SK-N-SH (cell line): ENCODE measurements around the gene UPB1. TPM values are rescaled to one million over a fixed set of nuclear protein-coding genes. Genes with fewer than 3 reads are reported as not detected.

Experiments used
- CTCF ChIA-PET: fragments of 300-600, 350-600 bp; formaldehyde crosslinking; extraction: SDS; loops from one replicate; lab custom pipeline; 2021; lab: Yijun Ruan, JAX
- POLR2A ChIA-PET: fragments of 350-600 bp; sonication (Branson Sonifier 250); formaldehyde crosslinking; extraction: SDS; loops from one replicate; lab custom pipeline; 2020; ENCODE audit warnings: antibody characterized with exemption, inconsistent platforms; lab: Yijun Ruan, JAX
- DNase-seq: peaks from one replicate; pipeline ENCODE4 v3.0.0; 2012
- H2AFZ ChIP-seq: fragments of 200-600 bp; sonication (generic); 2 replicates; pipeline ENCODE4 v1.8.1; 2016; ENCODE audit warnings: antibody characterized with exemption, mild to moderate bottlenecking, low read depth
- H3F3A ChIP-seq: fragments of 200-600 bp; sonication (generic); replicated peaks from 2 replicates; pipeline ENCODE3; 2016; ENCODE audit warnings: antibody characterized with exemption, mild to moderate bottlenecking; ENCODE audit not compliant: insufficient read depth
- H3K27ac ChIP-seq, 2 experiments: fragments of 200-500 bp in 1 of 2; fragments of 200-600 bp in 1 of 2; sonication (Bioruptor generic) in 1 of 2; sonication (generic), shearing (Covaris generic) in 1 of 2; 2 replicates each; pipeline versions ENCODE4 v1.5.1 to v1.6.1; 2014 to 2016; ENCODE audit warnings: low read depth in 2 of 2, inconsistent platforms in 1 of 2, low read length in 1 of 2, mild to moderate bottlenecking in 1 of 2, mixed read lengths in 1 of 2
- H3K27me3 ChIP-seq: fragments of 200-600 bp; sonication (generic), shearing (Covaris generic); 2 replicates; pipeline ENCODE4 v1.6.1; 2016; ENCODE audit warnings: mixed run types; ENCODE audit not compliant: insufficient read depth
- H3K36me3 ChIP-seq, 2 experiments: fragments of 200-500 bp in 1 of 2; fragments of 200-600 bp in 1 of 2; sonication (Bioruptor generic) in 1 of 2; sonication (generic) in 1 of 2; replicated peaks in 1 of 2; 2 replicates each; pipeline versions ENCODE3 to v1.5.1; 2014 to 2016; ENCODE audit warnings: low read length in 1 of 2, mild to moderate bottlenecking in 1 of 2; ENCODE audit not compliant: insufficient read depth in 2 of 2, control insufficient read depth in 1 of 2
- H3K4me1 ChIP-seq, 2 experiments: fragments of 200-500 bp in 1 of 2; fragments of 200-600 bp in 1 of 2; sonication (Bioruptor generic) in 1 of 2; sonication (generic), shearing (Covaris generic) in 1 of 2; 2 replicates each; pipeline versions ENCODE4 v1.5.1 to v1.6.1; 2014 to 2016; ENCODE audit warnings: low read depth in 1 of 2, low read length in 1 of 2, mixed run types in 1 of 2; ENCODE audit not compliant: insufficient read depth in 2 of 2, control insufficient read depth in 1 of 2
- H3K4me2 ChIP-seq: fragments of 200-600 bp; sonication (generic), shearing (Covaris generic); 2 replicates; pipeline ENCODE4 v1.6.1; 2017; ENCODE audit warnings: mixed run types
- H3K4me3 ChIP-seq, 2 experiments: fragments of 200-500 bp in 1 of 2; fragments of 200-600 bp in 1 of 2; sonication (Bioruptor generic) in 1 of 2; sonication (generic), shearing (Covaris generic) in 1 of 2; 2 replicates each; pipeline versions ENCODE4 v1.5.1 to v1.8.1; 2014 to 2016; ENCODE audit warnings: low read depth in 2 of 2, inconsistent platforms in 1 of 2, low read length in 1 of 2, mild to moderate bottlenecking in 1 of 2, mixed read lengths in 1 of 2, moderate library complexity in 1 of 2
- H3K79me2 ChIP-seq: fragments of 200-600 bp; sonication (generic); 2 replicates; pipeline ENCODE4 v1.8.1; 2017; ENCODE audit warnings: mild to moderate bottlenecking; ENCODE audit not compliant: insufficient read depth
- H3K9ac ChIP-seq: fragments of 200-600 bp; sonication (generic); 2 replicates; pipeline ENCODE4 v1.6.1; 2017; ENCODE audit warnings: mixed run types
- H3K9me2 ChIP-seq: fragments of 200-600 bp; sonication (generic); 2 replicates; pipeline ENCODE4 v1.6.1; 2017; ENCODE audit warnings: mixed run types
- H3K9me3 ChIP-seq: fragments of 200-600 bp; sonication (generic); 2 replicates; pipeline ENCODE4 v1.6.1; 2017; ENCODE audit warnings: mixed run types, mild to moderate bottlenecking, moderate library complexity
- H4K20me1 ChIP-seq: fragments of 200-600 bp; sonication (generic); 2 replicates; pipeline ENCODE4 v1.6.1; 2017; ENCODE audit warnings: mild to moderate bottlenecking, mixed run types; ENCODE audit not compliant: insufficient read depth
- CHD2 ChIP-seq: fragments of 150-350 bp; IDR thresholded peaks from 2 replicates; pipeline ENCODE4 v1.6.1; 2018; ENCODE audit warnings: low read length; ENCODE audit not compliant: partially characterized antibody
- ELF1 ChIP-seq: IDR thresholded peaks from 2 replicates; pipeline ENCODE4 v1.4.0; 2012
- EP300 ChIP-seq, 2 experiments: IDR thresholded peaks; 2 replicates each; pipeline versions ENCODE4 v1.4.0 to v1.6.1; 2012; ENCODE audit warnings: borderline replicate concordance in 1 of 2, low read depth in 1 of 2, low read length in 1 of 2
- FOSL2 ChIP-seq: IDR thresholded peaks from 2 replicates; pipeline ENCODE4 v1.4.0; 2012; ENCODE audit warnings: low read depth, mild to moderate bottlenecking, moderate library complexity, borderline replicate concordance
- FOXJ3 ChIP-seq: sonication (generic); formaldehyde crosslinking; IDR thresholded peaks from 2 replicates; pipeline ENCODE4 v1.5.1; 2020; ENCODE audit warnings: mild to moderate bottlenecking, missing genetic modification reagents
- FOXM1 ChIP-seq: IDR thresholded peaks from 2 replicates; pipeline ENCODE4 v1.4.0; 2012; ENCODE audit warnings: low read depth, mild to moderate bottlenecking
- IRF3 ChIP-seq: fragments of 150-350 bp; IDR thresholded peaks from 2 replicates; pipeline ENCODE4 v1.6.1; 2016; ENCODE audit warnings: mild to moderate bottlenecking, low read depth, low read length
- MAX ChIP-seq: IDR thresholded peaks from 2 replicates; pipeline ENCODE4 v1.4.0; 2012; ENCODE audit warnings: low read depth
- MXI1 ChIP-seq: IDR thresholded peaks from 2 replicates; pipeline ENCODE4 v1.6.1; 2012; ENCODE audit warnings: mild to moderate bottlenecking, low read depth, low read length, improper control_type of control experiment
- PBX3 ChIP-seq: IDR thresholded peaks from 2 replicates; pipeline ENCODE4; 2012
- RAD21 ChIP-seq: IDR thresholded peaks from 2 replicates; pipeline ENCODE4 v1.6.1; 2012; ENCODE audit warnings: mild to moderate bottlenecking, low read length
- RFX5 ChIP-seq: IDR thresholded peaks from 2 replicates; pipeline ENCODE4 v1.6.1; 2012; ENCODE audit warnings: mild to moderate bottlenecking, improper control_type of control experiment, low read length
- SIN3A ChIP-seq: IDR thresholded peaks from 2 replicates; pipeline ENCODE4 v1.6.1; 2012; ENCODE audit warnings: low read depth, mild to moderate bottlenecking, low read length, moderate library complexity, borderline replicate concordance
- SMC3 ChIP-seq: IDR thresholded peaks from 2 replicates; pipeline ENCODE4 v1.6.1; 2012; ENCODE audit warnings: low read depth, low read length, improper control_type of control experiment
- TAF1 ChIP-seq: IDR thresholded peaks from 2 replicates; pipeline ENCODE4 v1.6.1; 2012; ENCODE audit warnings: low read depth, mild to moderate bottlenecking, low read length, moderate library complexity, borderline replicate concordance
- TEAD4 ChIP-seq: IDR thresholded peaks from 2 replicates; pipeline ENCODE4 v1.4.0; 2012; ENCODE audit warnings: mild to moderate bottlenecking, borderline replicate concordance; ENCODE audit not compliant: insufficient read depth
- USF1 ChIP-seq: IDR thresholded peaks from 2 replicates; pipeline ENCODE4 v1.4.0; 2012; ENCODE audit warnings: low read depth, borderline replicate concordance
- YY1 ChIP-seq: IDR thresholded peaks from 2 replicates; pipeline ENCODE4 v1.4.0; 2012; ENCODE audit warnings: low read depth, mild to moderate bottlenecking
- WGBS: methylation state at CpG from one replicate; pipeline ENCODE4 v1.1.6; 2017; ENCODE audit warnings: low lambda C conversion rate; 5-methylcytosine and 5-hydroxymethylcytosine counted together
- polyA plus RNA-seq, 3 experiments: library from polyadenylated mRNA; depleted of rRNA; stranded (reverse); fragments of >200 nt; gene quantifications; 2 replicates each; pipeline ENCODE4 v1.2.3, GENCODE V29; 2012

Gene UPB1
- polyA plus RNA-seq, 1 of the 3 experiments (the other 2 are of a cell fraction) = 0.30 TPM

- peak; percentile 32; the same call in 1 of the 2 replicates for TF ChIP-seq IRF3
- TF ChIP-seq FOXM1 = 0 out of 2 replicates have a peak, but pooled peaks have one; percentile 17
- TF ChIP-seq MAX = peak; percentile 94
- peak; percentile 88 for TF ChIP-seq YY1
- TF ChIP-seq MXI1 = peak; percentile 82
- TF ChIP-seq RAD21 = no peak
- peak; percentile 87 for TF ChIP-seq TAF1
- peak; percentile 86; the same call in 1 of the 2 replicates for TF ChIP-seq SIN3A
- peak; percentile 91 for TF ChIP-seq PBX3
- TF ChIP-seq EP300 (IDR thresholded peaks at IDR 0.05; ENCODE audit: borderline replicate concordance in 1 of 2, low read depth in 1 of 2, low read length in 1 of 2) = no peak
- 0 out of 2 replicates have a peak, but pooled peaks have one; percentile 21 for TF ChIP-seq TEAD4
These were observed 60.3 kb downstream of the UPB1 start, which contains the start of gene SNRPD3 (continued) for GRCh38 chr22:24555165-24556039.

- no peak overlapping the region for H3K27ac ChIP-seq
- H3K9me3 ChIP-seq = no peaks in the 10 kb centered on the region
- CTCF ChIA-PET = no interaction called here
- no peak overlapping the region for H3K4me3 ChIP-seq
- POLR2A ChIA-PET = interaction anchor here (1.2 kb wide), 1 partner anchor 10 kb away, joined by 3 read pairs; no protein-coding TSS in a partner anchor
- no peak overlapping the region for H3K9ac ChIP-seq
- H3F3A ChIP-seq = no peaks in the 10 kb centered on the region
- 90% methylated on average over 2 of the region's 4 CpGs for WGBS
- H3K4me2 ChIP-seq = no peak overlapping the region
- TF ChIP-seq FOSL2 (no peak), USF1 (no peak), FOXM1 (no peak), SMC3 (no peak), RAD21 (no peak), MAX (no peak), FOXJ3 (no peak), SIN3A (no peak), ELF1 (no peak), RFX5 (no peak), CHD2 (no peak)
- no peaks in the 10 kb centered on the region for H3K9me2 ChIP-seq
- no peak overlapping the region for H2AFZ ChIP-seq
- H4K20me1 ChIP-seq = peaks cover 42% of the 10 kb centered on the region
- H3K27me3 ChIP-seq = no peaks in the 10 kb centered on the region
- peaks cover 6 to 17% of the 10 kb centered on the region in 2 experiments; a peak in 3 of 4 replicates for H3K4me1 ChIP-seq
- peaks cover 89% of the 10 kb centered on the region for H3K79me2 ChIP-seq
- H3K36me3 ChIP-seq = peaks cover 30 to 31% of the 10 kb centered on the region in 2 experiments
- DNase-seq = no peak
These were observed 64.3 kb downstream of the UPB1 start for GRCh38 chr22:24559471-24559870.
